CD4-positive, alpha-beta T cell treated with Interleukin-6 for 4 hours (primary cell): Measurements from ENCODE around the gene PXK.
A peak's percentile ranks its signal among the peaks of the same experiment; 100 is the strongest.
"Not testable (repeated sequence)": the region's sequence is repeated elsewhere in the genome, so short reads cannot be mapped to it uniquely, and the experiment has no call there.

Experiments used
- DNase-seq: peaks from one replicate; pipeline ENCODE4 v3.0.0-alpha.2; 2020; ENCODE audit warnings: mixed read lengths

The PXK gene

DNA sequence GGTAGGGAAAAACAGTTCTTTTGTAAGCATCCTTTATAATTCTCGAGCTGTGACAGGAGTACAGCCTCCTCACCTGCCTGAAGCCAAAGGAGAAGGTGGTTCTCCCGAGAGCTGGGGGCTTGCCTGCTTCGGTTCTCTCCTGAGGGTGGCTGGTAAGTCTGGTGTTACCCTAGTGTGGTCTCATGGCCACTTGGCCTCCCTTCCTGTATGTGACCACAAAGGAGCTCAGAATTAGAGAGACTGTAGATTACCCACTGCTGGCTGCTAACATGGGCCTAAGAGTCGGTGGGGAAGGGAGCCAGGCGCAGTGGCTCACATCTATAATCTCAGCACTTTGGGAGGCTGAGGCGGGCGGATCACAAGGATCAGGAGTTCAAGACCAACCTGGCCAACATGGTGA, 88.3 kb downstream of the PXK start:
- no peak for DNase-seq

DNA sequence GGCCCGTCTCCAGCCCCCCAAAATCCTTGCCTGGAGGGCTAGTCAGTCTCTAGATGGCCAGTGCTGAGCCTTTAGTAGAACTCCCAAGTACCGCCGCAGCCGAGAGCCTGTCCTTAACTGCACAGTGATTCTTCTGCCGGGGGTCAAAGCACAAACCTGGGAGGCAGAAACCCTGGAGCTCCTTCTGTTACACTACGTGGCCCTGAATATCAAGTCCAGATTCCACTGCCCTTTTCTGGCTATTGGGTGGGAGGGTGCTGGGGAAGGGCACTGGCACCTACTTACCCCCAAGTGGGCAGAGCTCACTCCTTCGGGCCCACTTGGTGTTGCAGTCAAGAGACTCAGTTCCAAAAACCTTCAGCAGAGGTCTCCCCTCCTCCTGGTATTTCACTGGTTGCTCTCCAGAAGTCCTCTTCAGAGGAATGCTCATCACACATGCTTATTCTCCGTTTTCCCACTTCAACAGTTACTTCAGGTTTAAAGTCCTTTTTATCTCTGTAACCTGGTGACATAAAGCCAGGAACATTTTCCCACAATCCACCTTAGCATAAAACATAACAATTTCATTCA, 90.1 kb downstream of the PXK start:
- no peak for DNase-seq

DNA sequence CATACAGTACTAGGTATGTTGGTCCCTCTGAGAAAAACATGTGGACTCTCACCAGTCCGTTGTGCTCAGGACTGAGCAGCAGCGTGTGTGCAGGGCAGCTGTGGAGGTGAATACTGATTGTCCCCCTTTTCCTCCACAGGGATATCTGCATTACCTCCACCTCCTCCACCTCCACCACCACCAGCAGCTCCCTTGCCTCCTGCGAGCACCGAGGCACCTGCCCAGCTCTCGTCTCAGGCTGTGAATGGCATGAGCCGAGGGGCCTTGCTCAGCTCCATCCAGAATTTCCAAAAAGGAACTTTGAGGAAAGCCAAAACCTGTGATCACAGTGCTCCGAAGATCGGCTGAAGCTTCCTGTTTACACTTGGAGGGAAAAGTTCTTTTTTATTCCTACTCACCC, 91.9 kb downstream of the PXK start:
- no peak for DNase-seq

DNA sequence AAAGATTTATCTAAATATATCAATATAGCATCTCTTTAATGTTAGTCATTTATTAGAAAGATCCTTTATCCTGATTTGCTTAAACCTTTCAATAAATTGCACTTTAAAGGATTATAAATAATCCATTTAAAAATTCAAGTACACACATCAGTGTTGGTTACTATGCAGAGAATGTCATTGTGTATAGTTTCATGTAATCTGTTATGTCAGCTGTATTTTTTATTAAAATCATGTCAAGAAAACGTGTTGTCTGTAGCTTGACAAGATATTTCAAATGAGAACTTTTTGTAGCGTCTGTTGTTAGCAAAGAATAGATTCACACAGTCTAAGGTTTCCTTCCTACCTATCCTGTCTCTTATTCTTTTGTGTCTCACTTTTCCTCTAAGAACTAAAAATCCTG, 93.1 kb downstream of the PXK start:
- no peak for DNase-seq

DNA sequence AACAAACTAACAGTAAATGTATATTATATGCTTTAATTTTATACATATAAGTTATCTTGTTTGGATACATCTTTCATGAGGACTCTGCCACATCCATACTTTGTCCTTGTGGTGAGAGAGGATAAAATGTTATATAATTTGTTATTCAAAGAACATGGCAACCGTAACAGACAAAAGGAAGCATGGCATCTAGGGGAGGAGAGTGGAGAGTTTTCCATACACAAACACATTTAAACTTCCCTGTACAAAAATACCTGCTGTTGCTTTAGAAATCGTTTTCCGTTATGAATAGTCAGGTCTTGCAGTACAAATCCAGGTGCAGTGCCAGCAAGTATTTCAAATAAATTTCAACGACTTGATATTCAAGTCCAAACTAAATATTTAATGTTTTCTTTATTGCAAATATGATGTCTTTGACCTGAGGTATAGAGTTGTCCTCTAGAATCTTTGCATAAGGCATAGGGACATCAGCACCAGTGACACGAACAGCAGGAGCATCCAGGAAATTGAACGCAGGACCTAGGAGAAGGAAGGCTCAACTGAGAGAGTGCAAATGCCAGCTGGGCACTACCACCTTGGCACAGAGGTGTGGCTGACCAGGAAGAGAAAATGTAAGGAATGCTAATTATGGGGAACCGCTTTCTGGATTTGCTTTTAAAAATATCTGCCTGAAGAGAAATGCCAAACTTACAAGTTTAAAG, 95.1 kb downstream of the PXK start:
- no peak for DNase-seq

DNA sequence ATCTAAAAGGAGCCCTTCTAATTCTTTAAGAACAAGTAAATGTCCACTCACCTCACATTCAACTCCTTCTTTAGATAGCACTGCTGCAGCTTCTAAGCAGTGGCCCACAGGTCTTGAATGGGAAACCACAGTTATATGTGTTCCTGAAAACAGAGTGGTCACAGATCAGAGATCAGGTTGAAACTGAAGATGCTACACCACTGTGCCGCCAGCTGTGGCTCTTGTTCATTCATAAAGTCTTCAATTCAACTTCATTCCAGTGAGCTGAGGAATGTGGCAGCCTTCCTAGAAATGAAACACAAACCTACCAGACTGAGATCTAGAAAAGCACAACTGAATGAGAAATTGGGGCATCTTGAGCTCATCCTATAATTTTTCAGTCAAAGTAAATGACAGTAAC, 97.0 kb downstream of the PXK start:
- DNase-seq, result no peak

DNA sequence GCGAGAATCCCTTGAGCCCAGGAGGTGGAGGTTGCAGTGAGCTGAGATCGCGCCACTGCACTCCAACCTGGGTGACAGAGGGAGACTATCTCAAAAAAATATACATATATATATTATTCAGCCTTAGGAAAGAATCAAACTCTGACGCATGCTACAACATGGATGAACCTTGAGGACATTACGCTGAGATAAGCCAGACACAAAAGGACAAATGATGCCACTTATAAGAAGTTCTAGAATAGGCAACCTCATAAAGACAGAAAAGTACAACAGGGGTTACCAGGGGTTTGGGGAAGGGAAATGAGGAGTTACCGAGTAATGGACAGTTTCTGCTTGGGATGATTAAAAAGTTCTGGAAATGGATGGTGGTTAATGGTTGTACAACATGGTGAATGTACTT, 100.2 kb downstream of the PXK start:
- no peak for DNase-seq

DNA sequence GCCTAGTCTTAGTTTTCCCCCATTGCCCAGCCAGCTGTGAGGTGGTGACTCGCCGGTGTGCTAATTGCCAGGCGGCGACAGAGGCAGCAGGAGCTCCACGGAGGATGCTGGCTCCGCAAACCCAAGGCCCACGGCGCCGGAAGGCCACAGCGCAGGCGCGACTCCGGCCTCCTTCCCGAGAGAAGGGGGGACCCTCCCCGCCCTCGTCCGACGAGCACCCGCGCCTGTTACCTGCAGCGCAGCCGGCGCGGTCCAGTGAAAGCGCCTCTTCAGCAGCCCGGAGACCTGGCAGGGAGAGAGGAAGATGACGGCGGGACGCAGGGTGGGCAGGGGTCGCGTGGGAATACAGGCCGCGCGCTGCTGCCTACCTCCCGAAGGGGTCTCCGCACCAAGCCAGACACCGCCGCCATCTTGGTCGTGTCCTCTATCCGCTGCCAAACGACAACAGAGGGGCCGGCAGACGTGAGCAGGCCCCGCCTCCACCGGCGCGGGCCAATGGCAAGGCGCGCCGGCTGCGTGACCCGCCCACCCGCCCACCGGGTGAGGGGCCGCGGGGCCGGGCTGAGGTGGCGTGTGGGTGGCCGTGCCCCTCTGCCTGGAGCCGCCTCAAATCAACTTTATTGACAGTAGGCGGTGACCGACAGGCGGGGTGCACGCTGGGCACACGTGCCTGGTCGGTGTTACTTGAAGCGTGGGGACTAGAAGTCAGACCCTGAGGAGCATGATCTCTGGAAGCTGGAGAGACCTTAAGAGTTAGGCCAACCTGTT, 100.9 kb downstream of the PXK start, which contains the start of gene PDHB:
PDHB (minus strand) TSS at position 433 of the 768 bp plus-strand sequence; CDS start at position 410, 23 bp downstream.
- peak; percentile 93 for DNase-seq

DNA sequence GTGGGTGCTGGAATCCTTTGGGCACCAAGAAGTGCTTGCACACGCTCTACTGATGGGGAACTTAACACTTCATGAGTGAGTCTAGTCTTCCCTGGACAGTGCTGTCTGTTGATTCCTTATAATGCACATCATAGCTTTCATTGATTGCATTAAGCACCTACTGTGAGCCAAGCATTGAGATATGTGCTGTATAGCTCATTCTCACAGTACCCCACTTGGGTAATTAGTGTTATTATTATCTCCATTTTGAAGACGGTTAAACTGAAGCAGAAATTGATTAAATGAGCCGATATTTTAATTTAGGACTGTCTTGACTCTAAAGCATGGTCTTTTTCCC, 101.4 kb downstream of the PXK start:
- DNase-seq, result no peak

DNA sequence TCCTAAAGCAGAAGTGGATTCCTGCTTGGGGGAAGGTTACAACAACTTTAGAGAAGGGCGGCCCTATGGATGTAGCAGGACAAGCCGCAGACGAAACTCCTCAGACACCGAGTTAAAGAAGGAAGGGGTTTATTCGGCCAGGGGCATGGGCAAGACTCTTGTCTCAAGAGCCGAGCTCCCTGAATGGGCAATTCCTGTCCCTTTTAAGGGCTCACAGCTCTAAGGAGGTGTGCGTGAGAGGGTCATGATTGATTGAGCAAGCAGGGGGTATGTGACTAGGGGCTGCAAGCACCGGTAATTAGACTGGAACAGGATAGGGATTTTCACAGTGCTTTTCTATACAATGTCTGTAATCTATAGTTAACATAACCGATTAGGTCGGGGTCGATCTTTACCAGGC, 101.8 kb downstream of the PXK start:
- no peak for DNase-seq

DNA sequence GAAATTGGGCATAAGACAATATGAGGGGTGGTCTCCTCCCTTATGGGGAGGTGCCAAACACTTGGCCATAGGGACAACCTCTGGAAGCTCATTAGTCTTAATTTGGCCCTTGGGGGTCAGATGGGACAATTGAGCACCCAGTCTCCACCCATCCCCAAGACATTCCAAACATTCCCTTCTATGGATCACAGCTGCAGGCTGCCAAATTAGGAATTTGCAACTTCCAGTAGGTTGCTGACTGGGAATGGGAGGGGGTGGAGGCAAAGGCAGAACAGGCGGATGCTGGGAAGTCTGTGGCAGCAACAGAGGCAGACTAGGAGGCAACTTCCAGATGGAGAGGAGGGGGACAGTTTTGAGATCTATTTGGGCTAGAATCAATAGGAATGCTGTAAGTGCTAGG, 102.3 kb downstream of the PXK start:
- DNase-seq, result no peak

DNA sequence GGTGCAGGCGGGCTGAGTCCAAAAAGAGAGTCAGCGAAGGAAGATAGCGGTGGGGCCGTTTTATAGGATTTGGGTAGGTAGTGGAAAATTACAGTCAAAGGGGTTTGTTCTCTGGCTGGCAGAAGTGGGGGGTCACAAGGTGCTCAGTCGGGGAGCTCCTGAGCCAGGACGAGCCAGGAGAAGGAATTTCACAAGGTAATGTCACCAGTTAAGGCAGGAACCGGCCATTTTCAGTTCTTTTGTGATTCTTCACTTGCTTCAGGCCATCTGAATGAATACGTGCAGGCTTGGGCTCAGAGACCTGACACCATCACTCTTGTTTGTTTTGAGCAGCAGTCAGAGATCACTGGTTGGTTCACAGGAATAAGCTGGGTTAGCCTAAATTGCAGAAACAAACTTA, 104.6 kb downstream of the PXK start:
- DNase-seq, result not testable (repeated sequence)

DNA sequence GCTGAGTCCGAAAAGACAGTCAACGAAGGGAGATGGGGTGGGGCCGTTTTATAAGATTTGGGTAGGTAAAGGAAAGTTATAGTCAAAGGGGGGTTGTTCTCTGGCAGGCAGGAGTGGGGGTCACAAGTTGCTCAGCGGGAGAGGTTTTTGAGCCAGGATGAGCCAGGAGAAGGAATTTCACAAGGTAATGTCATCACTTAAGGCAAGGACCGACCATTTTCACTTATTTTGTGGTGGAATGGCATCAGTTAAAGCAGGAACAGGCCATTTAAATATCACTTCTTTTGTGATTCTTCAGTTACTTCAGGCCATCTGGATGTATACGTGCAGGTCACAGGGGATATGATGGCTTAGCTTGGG, 108.3 kb downstream of the PXK start:
- DNase-seq, result not testable (repeated sequence)

DNA sequence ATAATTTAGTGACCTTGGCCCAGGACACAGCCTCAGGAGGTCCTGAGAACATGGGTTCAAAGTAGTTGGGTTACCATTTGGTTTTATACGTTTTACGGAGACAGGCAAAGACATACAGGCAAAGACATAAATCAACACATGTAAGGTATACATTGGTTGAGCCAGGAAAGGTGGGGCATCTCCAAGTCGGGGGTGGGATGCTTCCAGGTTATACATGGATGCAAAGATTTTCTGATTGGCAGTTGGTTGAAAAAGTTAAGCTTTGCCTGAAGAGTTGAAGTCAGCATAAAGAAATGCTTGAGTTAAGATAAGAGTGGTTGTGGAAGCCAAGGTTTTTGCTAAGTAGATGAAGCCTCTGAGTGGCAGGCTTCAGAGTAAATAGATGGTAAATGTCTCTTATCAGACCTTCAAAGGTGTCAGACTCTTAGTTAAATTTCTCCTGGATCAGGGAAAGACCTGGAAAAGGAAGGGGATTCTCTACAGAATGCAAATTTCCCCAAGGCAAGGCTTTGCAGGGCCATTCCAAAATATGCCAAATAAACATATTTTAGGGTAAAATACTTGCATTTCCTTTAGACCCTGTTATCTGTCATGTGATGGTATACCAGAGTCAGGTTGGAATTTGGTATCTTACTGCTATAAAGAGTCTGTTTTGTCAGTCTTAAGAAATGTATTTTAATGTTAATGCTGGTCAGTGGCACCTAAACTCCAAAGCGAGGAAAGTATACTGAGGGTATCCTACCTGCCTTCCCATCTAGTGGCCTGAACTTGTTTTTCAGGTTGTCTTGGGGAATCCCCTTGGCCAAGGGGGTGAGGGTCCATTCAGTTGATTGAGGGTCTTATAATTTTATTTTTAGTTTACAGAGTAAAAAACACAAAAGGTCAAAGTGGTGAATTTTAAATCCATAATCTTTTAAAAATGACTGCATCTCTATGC, 109.1 kb downstream of the PXK start:
- DNase-seq, result no peak

DNA sequence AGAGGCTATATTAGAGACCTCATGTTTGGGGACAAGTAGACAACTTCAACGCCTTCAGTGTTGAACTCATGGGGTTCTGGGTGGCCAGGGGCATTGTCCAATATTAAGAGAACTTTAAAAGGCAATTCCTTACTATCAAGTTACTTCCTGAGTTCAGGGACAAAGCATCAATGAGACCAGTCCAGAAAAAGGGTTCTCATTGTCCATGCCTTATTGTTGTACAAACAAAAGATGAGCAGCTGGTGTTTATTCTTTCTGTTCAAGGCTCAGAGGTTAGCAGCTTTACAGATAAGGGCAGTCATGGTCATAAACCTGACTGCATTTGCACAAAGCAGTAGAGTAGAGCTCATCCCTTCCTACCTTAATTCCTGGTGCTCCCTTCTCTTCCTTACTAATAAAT, 119.5 kb downstream of the PXK start:
- DNase-seq, result no peak

DNA sequence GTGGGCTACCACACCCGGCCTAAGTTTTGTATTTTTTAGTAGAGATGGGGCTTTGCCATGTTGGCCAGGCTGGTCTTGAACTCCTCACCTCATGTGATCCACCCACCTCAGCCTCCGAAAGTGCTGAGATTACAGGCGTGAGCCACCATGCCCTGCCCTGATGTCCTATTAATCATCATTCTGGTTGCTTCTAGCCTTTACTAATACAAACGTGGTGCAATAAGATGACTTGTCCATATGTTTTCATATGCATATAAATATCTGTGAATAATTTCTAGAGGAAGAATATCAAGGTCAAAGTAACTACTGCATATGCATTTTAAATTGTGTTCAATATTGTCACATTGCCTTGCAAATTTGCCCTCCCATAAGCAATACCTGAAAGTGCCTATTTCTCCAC, 126.5 kb downstream of the PXK start:
- no peak for DNase-seq

DNA sequence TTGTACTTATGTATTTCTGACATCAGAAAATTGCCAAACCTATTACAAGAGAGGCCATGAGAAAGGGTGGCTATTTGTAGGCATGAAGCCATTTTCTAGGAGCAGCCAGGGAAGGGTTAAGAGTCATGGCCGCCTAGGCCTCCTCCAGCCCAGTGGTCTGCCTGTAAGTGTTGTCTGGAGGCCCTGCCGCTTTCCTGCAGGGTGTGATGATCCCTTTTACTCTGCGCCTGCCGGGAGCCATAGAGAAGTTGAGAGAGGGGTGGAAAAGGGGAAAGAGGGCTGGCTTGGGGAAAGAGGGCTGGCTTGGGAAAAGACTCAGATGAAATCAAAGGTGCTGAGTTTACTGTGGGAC, 130.1 kb downstream of the PXK start:
- no peak for DNase-seq

DNA sequence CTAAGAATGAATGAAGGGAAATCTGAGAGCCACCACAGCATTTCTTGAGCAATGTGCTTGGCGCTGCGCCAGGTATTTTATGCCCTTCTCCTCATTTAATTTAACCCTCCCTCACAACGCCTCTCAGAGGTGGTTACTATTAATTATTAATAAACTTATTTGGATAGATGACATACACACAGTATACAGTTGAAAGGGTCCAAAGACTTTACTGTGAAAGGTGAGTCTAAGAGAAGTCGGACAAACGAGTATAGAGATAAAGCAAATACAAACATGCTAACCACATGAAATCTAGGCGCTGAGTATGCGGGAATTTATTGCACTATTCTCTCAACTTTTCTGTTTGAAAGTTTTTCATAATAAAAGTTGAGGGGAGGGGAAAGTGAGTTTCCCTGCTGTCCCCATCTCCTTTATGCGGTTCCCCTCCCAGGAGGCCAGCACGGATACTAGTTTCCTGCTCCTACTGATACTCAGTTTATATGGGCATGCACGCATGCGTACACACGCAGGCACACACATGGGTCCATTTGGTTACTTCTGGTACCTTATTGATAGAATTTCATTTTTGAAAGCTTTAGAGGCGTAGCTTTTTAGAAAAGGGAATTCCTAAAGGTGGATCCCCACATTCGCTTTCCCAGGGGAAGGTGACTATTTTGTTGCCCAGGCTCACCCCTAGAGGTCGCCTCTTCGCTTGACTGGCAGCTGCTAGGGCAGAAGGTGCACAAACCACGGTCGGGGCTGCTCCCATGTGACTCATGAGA, 130.7 kb downstream of the PXK start:
- DNase-seq, result peak; percentile 82

DNA sequence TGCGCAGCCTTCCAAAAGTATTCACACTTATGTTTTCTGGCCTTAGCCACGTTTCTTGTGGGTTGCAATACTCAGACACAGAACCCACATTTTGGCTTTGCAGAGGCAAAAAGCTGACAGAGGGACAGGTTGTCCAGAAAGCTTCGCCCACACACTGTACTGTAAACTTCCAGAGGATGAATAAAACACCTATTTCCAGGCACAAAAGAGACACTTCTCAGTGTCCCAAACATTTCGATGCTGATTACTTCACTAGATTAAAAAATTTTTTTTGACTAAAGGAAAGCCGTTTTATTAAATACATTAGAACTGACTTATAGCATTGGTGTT, 131.2 kb downstream of the PXK start:
- no peak for DNase-seq

DNA sequence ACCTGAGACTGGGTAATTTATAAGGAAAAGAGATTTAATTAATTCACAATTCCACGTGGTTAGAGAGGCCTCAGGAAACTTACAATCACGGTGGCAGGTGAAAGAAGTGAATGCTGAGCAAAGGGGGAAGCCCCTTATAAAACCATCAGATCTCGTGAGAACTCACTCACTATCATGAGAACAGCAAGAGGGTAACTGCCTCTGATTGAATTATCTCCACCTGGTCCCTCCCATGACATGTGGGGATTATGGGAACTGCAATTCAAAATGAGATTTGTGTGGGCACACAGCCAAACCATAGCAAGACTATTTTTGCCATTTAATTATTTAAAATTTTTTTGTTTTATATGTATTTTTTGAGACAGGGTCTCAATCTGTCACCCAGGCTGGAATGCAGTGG, 132.2 kb downstream of the PXK start:
- no peak for DNase-seq

DNA sequence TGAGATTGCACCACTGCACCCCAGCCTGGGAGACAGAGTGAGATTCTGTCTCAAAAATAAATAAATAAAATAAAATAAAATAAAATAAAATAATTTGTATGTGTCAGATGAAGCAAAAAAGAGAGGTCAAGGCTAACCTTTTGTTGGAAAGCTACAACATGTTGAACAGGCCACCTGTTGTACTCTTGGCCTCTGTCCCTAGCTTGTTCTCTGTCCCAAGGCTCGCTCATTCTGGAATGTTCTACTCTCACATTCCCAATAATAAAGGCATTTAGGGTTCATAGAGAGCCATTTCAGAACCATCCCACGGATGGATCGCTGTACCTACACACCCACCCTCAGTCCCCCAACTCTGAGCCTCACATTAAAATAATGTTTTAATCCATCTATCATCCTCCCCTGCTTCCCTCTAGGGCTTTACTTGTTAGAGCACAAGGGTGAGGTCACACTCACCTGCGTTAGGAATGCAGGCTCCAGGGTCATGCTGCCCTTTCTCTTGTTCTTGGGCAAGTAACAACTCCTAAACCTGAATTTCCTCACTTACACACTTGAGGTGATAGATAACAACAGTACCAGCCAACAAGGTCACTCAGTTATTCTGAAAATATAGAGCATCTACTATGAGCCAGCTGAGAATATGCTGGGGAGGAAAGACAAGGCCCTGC, 134.3 kb downstream of the PXK start:
- DNase-seq, result no peak

DNA sequence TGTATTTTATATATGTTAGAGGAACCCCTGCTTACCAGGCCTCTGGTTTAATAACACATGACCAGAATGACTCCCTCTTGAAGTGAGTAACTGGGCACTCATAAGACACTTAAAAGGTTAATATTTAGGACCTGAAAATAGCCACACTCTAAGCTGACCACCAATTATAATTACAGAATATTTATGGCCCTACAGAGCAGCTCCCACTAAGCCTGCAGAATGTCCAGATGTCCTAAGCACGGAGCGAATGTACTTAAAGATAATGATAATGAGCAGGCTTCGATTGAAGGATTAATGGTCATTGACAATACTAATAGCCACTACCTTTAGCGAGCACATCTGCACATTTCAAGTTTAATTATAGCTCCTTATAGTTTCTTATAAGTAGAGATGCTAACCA, 136.4 kb downstream of the PXK start:
- DNase-seq, result no peak
